Liver (tissue), 3 donors: ENCODE results near the gene TM9SF4.

Experiments
- GABPA ChIP-seq, 2 donors: IDR thresholded peaks in 1 of 2; conservative IDR thresholded peaks in 1 of 2; 2 replicates each; pipeline ENCODE4 v1.6.1; 2016; ENCODE audit warnings: antibody characterized with exemption in 2 of 2, mild to moderate bottlenecking in 1 of 2, moderate library complexity in 1 of 2
- HNF4A ChIP-seq, 2 donors: conservative IDR thresholded peaks; 2 replicates each; pipeline ENCODE4 v1.6.1; 2016; ENCODE audit warnings: antibody characterized with exemption in 2 of 2, mild to moderate bottlenecking in 2 of 2
- NR2F2 ChIP-seq: IDR thresholded peaks from 2 replicates; pipeline ENCODE4 v1.6.1; 2016; ENCODE audit warnings: antibody characterized with exemption
- SP1 ChIP-seq: IDR thresholded peaks from 2 replicates; pipeline ENCODE4 v1.6.1; 2018; ENCODE audit warnings: antibody characterized with exemption, mild to moderate bottlenecking
- TAF1 ChIP-seq: conservative IDR thresholded peaks from 2 replicates; pipeline ENCODE4 v1.6.1; 2016; ENCODE audit warnings: antibody characterized with exemption, mild to moderate bottlenecking
- YY1 ChIP-seq: IDR thresholded peaks from 2 replicates; pipeline ENCODE4 v1.6.1; 2016; ENCODE audit warnings: antibody characterized with exemption, mild to moderate bottlenecking
- TF ChIP-seq, protein P1 (sequence below): IDR thresholded peaks from 2 replicates; pipeline ENCODE4 v1.6.1; 2016; ENCODE audit warnings: antibody characterized with exemption, mild to moderate bottlenecking
- TF ChIP-seq, protein P2 (sequence below): IDR thresholded peaks from 2 replicates; pipeline ENCODE4 v1.6.1; 2016; ENCODE audit warnings: antibody characterized with exemption
- TF ChIP-seq, protein P3 (sequence below): fragments of 150-350 bp; IDR thresholded peaks from 2 replicates; pipeline ENCODE4 v1.5.1; 2017; ENCODE audit warnings: improper control_type of control experiment, low read depth, low read length; ENCODE audit not compliant: missing input control
- donor health status: healthy.
- donor health status: healthy.

DNA sequence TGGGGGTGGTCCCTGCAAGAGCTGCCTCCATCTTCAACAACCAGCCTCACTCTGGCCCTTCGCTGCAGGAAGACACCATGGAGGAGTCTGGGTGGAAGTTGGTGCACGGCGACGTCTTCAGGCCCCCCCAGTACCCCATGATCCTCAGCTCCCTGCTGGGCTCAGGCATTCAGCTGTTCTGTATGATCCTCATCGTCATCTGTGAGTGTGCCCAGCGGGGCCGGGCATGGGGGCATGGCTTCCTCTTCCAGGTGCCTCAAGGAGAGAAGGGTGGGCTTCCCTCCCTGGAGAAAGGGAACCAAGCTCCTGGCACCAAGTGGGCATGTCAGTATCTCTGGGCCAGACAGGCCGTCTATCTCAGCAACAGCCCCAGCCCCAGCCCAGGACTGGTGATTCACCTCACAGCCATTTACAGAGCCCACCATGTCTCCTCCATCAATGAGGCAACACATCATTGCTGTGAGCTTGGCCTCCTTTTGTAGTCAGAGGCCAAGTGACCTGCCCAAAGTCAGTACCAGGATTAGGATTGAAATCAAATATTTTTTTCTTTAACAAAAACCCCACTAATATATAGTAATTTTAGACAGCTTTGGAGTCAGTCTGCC, 40.2 kb downstream of the TM9SF4 start:
- TF ChIP-seq, protein P1, sequence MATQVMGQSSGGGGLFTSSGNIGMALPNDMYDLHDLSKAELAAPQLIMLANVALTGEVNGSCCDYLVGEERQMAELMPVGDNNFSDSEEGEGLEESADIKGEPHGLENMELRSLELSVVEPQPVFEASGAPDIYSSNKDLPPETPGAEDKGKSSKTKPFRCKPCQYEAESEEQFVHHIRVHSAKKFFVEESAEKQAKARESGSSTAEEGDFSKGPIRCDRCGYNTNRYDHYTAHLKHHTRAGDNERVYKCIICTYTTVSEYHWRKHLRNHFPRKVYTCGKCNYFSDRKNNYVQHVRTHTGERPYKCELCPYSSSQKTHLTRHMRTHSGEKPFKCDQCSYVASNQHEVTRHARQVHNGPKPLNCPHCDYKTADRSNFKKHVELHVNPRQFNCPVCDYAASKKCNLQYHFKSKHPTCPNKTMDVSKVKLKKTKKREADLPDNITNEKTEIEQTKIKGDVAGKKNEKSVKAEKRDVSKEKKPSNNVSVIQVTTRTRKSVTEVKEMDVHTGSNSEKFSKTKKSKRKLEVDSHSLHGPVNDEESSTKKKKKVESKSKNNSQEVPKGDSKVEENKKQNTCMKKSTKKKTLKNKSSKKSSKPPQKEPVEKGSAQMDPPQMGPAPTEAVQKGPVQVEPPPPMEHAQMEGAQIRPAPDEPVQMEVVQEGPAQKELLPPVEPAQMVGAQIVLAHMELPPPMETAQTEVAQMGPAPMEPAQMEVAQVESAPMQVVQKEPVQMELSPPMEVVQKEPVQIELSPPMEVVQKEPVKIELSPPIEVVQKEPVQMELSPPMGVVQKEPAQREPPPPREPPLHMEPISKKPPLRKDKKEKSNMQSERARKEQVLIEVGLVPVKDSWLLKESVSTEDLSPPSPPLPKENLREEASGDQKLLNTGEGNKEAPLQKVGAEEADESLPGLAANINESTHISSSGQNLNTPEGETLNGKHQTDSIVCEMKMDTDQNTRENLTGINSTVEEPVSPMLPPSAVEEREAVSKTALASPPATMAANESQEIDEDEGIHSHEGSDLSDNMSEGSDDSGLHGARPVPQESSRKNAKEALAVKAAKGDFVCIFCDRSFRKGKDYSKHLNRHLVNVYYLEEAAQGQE: no peak
- TF ChIP-seq, protein P2, sequence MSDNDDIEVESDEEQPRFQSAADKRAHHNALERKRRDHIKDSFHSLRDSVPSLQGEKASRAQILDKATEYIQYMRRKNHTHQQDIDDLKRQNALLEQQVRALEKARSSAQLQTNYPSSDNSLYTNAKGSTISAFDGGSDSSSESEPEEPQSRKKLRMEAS: no peak
- TF ChIP-seq, protein P3, sequence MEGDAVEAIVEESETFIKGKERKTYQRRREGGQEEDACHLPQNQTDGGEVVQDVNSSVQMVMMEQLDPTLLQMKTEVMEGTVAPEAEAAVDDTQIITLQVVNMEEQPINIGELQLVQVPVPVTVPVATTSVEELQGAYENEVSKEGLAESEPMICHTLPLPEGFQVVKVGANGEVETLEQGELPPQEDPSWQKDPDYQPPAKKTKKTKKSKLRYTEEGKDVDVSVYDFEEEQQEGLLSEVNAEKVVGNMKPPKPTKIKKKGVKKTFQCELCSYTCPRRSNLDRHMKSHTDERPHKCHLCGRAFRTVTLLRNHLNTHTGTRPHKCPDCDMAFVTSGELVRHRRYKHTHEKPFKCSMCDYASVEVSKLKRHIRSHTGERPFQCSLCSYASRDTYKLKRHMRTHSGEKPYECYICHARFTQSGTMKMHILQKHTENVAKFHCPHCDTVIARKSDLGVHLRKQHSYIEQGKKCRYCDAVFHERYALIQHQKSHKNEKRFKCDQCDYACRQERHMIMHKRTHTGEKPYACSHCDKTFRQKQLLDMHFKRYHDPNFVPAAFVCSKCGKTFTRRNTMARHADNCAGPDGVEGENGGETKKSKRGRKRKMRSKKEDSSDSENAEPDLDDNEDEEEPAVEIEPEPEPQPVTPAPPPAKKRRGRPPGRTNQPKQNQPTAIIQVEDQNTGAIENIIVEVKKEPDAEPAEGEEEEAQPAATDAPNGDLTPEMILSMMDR: no peak
- no peak for TF ChIP-seq SP1
- TF ChIP-seq YY1: no peak
- TF ChIP-seq NR2F2: no peak
- no peak for TF ChIP-seq GABPA (IDR thresholded peaks at IDR 0.05 in 1 of 2, conservative IDR thresholded peaks at IDR 0.05 in 1 of 2)
- TF ChIP-seq TAF1: no peak
- TF ChIP-seq HNF4A (conservative IDR thresholded peaks at IDR 0.05): no peak
